ENCODE measurements around the gene DDX10.

DNA sequence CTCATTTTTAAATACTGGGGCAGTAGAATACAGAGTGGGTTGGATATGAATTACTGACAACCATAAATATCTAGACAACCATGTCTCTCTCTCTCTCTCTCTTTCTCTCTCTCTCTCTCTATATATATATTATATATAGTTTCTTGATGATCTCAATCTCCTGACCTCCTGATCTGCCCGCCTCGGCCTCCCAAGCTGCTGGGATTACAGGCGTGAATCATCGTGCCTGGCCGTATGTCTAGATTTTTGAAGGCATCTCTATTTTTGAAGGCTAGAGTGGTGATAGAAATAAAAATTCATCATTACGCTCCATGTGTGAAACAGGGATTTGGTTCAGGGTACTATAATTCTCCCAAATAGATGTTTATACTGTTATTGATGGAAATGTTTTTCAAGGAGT lies 84.1 kb downstream of the DDX10 start:
- TF ChIP-seq GATA3 (IDR thresholded peaks at IDR 0.05; ENCODE audit: low read depth, low read length) (no peak), GATA2 (IDR thresholded peaks at IDR 0.05; ENCODE audit: low read depth, low read length) (no peak)

All from SH-SY5Y (cell line).